Stomach smooth muscle (tissue), 2 donors: ENCODE data around the gene ECPAS.
"Not testable (repeated sequence)": the region's sequence is repeated elsewhere in the genome, so short reads cannot be mapped to it uniquely, and the experiment has no call there.

Source experiments
- H3K27ac ChIP-seq: one replicate; pipeline ENCODE4 v1.7.0; 2013; ENCODE audit warnings: mild to moderate bottlenecking, low read length, inconsistent platforms
- H3K27me3 ChIP-seq, 2 donors: one replicate each; pipeline ENCODE4 v1.7.0; 2013; ENCODE audit warnings: low read length in 2 of 2; ENCODE audit not compliant: insufficient read depth in 2 of 2, control insufficient read depth in 1 of 2
- H3K36me3 ChIP-seq, 2 donors: one replicate each; pipeline ENCODE4 v1.7.0; 2013; ENCODE audit warnings: low read length in 2 of 2; ENCODE audit not compliant: control insufficient read depth in 2 of 2, insufficient read depth in 2 of 2
- H3K4me1 ChIP-seq: one replicate; pipeline ENCODE4 v1.7.0; 2013; ENCODE audit warnings: low read length; ENCODE audit not compliant: control insufficient read depth, insufficient read depth
- H3K4me3 ChIP-seq, 2 donors: one replicate each; pipeline ENCODE4 v1.7.0; 2013; ENCODE audit warnings: low read length in 2 of 2
- H3K9ac ChIP-seq, 2 donors: one replicate each; pipeline ENCODE4 v1.7.0; 2013; ENCODE audit warnings: low read length in 2 of 2, mild to moderate bottlenecking in 1 of 2
- H3K9me3 ChIP-seq, 2 donors: one replicate each; pipeline ENCODE4 v1.7.0; 2013; ENCODE audit warnings: low read length in 2 of 2; ENCODE audit not compliant: control insufficient read depth in 2 of 2
- donor health status: healthy.
- donor health status: Pancreatic carcinoma.

The ECPAS gene

GRCh38 chr9:111474385-111474784 is 9.8 kb downstream of the ECPAS start:
- H3K4me1 ChIP-seq, result no peaks in the 10 kb centered on the region
- no peaks in the 10 kb centered on the region for H3K27me3 ChIP-seq
- no peak overlapping the region for H3K9ac ChIP-seq
- no peaks in the 10 kb centered on the region for H3K9me3 ChIP-seq
- no peak overlapping the region for H3K27ac ChIP-seq
- H3K36me3 ChIP-seq, result no peaks in the 10 kb centered on the region
- no peak overlapping the region for H3K4me3 ChIP-seq

GRCh38 chr9:111467778-111468367 is 16.3 kb downstream of the ECPAS start:
- Histone ChIP-seq H3K9me3 (no peaks in the 10 kb centered on the region), H3K9ac (peak overlapping the region in 1 of 2 donors; percentile 5), H3K36me3 (no peaks in the 10 kb centered on the region), H3K27ac (no peak overlapping the region), H3K27me3 (no peaks in the 10 kb centered on the region), H3K4me1 (no peaks in the 10 kb centered on the region), H3K4me3 (no peak overlapping the region)

GRCh38 chr9:111463048-111463447 is 21.1 kb downstream of the ECPAS start:
- no peaks in the 10 kb centered on the region for H3K27me3 ChIP-seq
- peaks cover 0 to 8% of the 10 kb centered on the region in 2 donors for H3K9me3 ChIP-seq
- no peak overlapping the region for H3K9ac ChIP-seq
- no peak overlapping the region for H3K27ac ChIP-seq
- H3K4me3 ChIP-seq, result no peak overlapping the region
- no peaks in the 10 kb centered on the region for H3K4me1 ChIP-seq
- H3K36me3 ChIP-seq, result no peaks in the 10 kb centered on the region

- H3K27me3 ChIP-seq, result no peaks in the 10 kb centered on the region
- H3K4me3 ChIP-seq, result no peak overlapping the region
- H3K9ac ChIP-seq, result no peak overlapping the region
- H3K27ac ChIP-seq, result no peak overlapping the region
- peaks cover 0 to 8% of the 10 kb centered on the region in 2 donors for H3K9me3 ChIP-seq
- no peaks in the 10 kb centered on the region for H3K4me1 ChIP-seq
- no peaks in the 10 kb centered on the region for H3K36me3 ChIP-seq
Observed at GRCh38 chr9:111458139-111459009, 25.8 kb downstream of the ECPAS start.

GRCh38 chr9:111456529-111456928 is 27.7 kb downstream of the ECPAS start:
- H3K4me1 ChIP-seq, result no peaks in the 10 kb centered on the region
- no peaks in the 10 kb centered on the region for H3K36me3 ChIP-seq
- no peaks in the 10 kb centered on the region for H3K27me3 ChIP-seq
- H3K27ac ChIP-seq, result no peak overlapping the region
- no peak overlapping the region for H3K4me3 ChIP-seq
- no peak overlapping the region for H3K9ac ChIP-seq
- peaks cover 0 to 4% of the 10 kb centered on the region in 2 donors for H3K9me3 ChIP-seq

- no peak overlapping the region for H3K27ac ChIP-seq
- H3K36me3 ChIP-seq, result no peaks in the 10 kb centered on the region
- H3K9me3 ChIP-seq, result no peaks in the 10 kb centered on the region
- H3K4me1 ChIP-seq, result no peaks in the 10 kb centered on the region
- no peak overlapping the region for H3K9ac ChIP-seq
- no peak overlapping the region for H3K4me3 ChIP-seq
- no peaks in the 10 kb centered on the region for H3K27me3 ChIP-seq
Observed at GRCh38 chr9:111455638-111456037, 28.5 kb downstream of the ECPAS start.

GRCh38 chr9:111454751-111455150 is 29.4 kb downstream of the ECPAS start:
- no peak overlapping the region for H3K4me3 ChIP-seq
- H3K9ac ChIP-seq, result no peak overlapping the region
- peaks cover under 1% of the 10 kb centered on the region in 2 donors for H3K36me3 ChIP-seq
- H3K4me1 ChIP-seq, result no peaks in the 10 kb centered on the region
- H3K9me3 ChIP-seq, result no peaks in the 10 kb centered on the region
- no peak overlapping the region for H3K27ac ChIP-seq
- H3K27me3 ChIP-seq, result no peaks in the 10 kb centered on the region

- Histone ChIP-seq H3K9ac (no peak overlapping the region), H3K36me3 (peaks cover 3 to 4% of the 10 kb centered on the region in 2 donors), H3K27me3 (no peaks in the 10 kb centered on the region), H3K9me3 (no peaks in the 10 kb centered on the region), H3K27ac (no peak overlapping the region), H3K4me1 (no peaks in the 10 kb centered on the region), H3K4me3 (no peak overlapping the region)
Observed at GRCh38 chr9:111451570-111451969, 32.6 kb downstream of the ECPAS start.

GRCh38 chr9:111450124-111450523 is 34.1 kb downstream of the ECPAS start:
- no peaks in the 10 kb centered on the region for H3K27me3 ChIP-seq
- no peak overlapping the region for H3K4me3 ChIP-seq
- H3K9me3 ChIP-seq, result no peaks in the 10 kb centered on the region
- H3K4me1 ChIP-seq, result no peaks in the 10 kb centered on the region
- H3K9ac ChIP-seq, result no peak overlapping the region
- no peak overlapping the region for H3K27ac ChIP-seq
- H3K36me3 ChIP-seq, result peaks cover 6% of the 10 kb centered on the region in 2 donors

GRCh38 chr9:111449705-111450104 is 34.5 kb downstream of the ECPAS start:
- Histone ChIP-seq H3K27me3 (no peaks in the 10 kb centered on the region), H3K27ac (no peak overlapping the region), H3K9me3 (no peaks in the 10 kb centered on the region), H3K36me3 (peaks cover 6% of the 10 kb centered on the region in 2 donors), H3K9ac (no peak overlapping the region), H3K4me1 (no peaks in the 10 kb centered on the region), H3K4me3 (no peak overlapping the region)

GRCh38 chr9:111445799-111446198 is 38.4 kb downstream of the ECPAS start:
- H3K9me3 ChIP-seq, H3K27ac ChIP-seq, H3K4me1 ChIP-seq, H3K9ac ChIP-seq, H3K4me3 ChIP-seq, H3K27me3 ChIP-seq: not testable (repeated sequence)
- peaks cover 10% of the 10 kb centered on the region in 2 donors for H3K36me3 ChIP-seq
